GM12892 (cell line): ENCODE measurements around the gene NEGR1.

Experiments
- POLR2A ChIP-seq: IDR thresholded peaks from 2 replicates; pipeline ENCODE4 v1.6.1; 2011; ENCODE audit warnings: low read depth, low read length, control low read depth
- POLR2AphosphoS5 ChIP-seq: IDR thresholded peaks from 2 replicates; pipeline ENCODE4 v1.6.1; 2011; ENCODE audit warnings: low read depth, low read length, control low read depth

DNA sequence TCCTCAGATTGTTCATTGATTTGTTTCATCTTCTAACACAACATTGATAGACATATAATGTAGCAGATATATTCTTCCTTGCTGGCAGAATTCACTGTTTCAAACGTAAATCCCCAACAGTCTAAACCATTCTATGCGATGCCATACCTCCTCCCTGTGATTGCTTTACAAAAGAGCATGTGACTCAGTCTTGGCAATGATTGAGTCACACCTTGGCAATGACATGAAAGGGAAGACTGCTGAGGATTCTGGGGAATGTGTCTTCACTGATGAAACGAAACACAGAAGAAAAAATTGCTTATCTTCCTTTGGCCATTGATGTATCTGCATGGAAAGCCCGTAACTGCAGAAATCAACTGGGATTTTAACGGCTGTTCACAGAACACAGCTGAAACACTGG lies 791.9 kb downstream of the NEGR1 start:
- no peak for TF ChIP-seq POLR2A
- TF ChIP-seq POLR2AphosphoS5 = no peak
